Suppressor macrophage (primary cell): ENCODE results near the gene MAEL.

Experiments used
- DNase-seq, 4 experiments: peaks; one replicate each; pipeline ENCODE4 v3.0.0-alpha.2; 2020 to 2022
- total RNA-seq, 17 experiments: gene quantifications; one replicate each; lab custom pipeline; 2026; ENCODE audit warnings: mixed read lengths in 6 of 17, inconsistent platforms in 3 of 17; lab: John Stamatoyannopoulos, UW

Gene MAEL
- 0 to 1.4 (median 0.07) reads per million in 17 experiments for total RNA-seq

DNA sequence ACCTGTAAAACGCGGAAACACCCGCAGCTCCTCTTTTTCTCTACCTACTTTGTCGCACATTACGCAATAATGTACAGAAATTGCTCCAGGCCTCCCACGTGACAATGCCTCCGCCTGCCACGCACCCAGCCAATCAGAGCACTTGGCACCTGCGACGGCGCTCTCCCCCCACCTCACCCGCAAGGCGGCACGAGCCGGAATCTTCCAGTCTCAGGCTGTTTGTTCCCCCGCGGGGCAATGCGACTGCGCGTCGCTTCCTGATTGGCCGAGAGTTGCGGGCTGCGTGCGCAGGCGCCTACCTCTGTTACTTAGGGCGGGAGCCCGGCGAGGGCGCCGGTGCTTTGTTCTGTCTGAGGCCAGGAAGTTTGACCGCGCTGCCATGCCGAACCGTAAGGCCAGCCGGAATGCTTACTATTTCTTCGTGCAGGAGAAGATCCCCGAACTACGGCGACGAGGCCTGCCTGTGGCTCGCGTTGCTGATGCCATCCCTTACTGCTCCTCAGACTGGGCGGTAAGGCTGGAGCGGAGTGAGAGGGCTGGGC lies at the start of gene MAEL:
TSS of gene MAEL (plus strand) at position 307 of the 542 bp plus-strand sequence. CDS start at position 380, 73 bp downstream.
- DNase-seq = no peak

DNA sequence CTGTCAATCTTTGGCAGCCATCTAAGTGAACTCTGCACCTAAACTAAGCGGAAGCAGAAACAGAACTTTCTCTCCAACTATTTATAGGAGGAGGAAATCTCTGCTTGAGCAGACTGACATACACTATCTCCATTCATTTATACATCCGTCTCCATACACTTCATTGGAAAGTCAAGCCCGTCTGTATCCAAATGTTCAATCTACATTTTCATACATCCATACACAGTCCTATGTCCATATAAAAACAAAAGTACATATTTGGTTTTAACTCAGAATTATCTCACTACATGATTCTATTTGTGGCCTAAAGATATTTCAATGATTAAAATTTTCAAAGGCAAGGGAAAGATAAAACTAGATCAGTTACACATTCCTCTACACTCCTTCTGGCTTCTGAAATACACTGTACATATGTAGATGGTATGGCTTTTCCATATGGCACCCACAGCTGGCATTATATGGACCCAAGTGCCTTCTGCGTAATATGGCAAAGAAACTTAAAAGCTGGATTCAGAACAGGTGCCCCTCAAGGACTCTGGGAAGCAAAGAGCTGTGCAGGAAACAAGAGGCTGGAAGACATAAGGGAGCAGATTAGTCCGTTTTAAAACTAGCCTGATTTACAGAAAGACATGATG lies 49.2 kb upstream of the MAEL start:
- DNase-seq = no peak

DNA sequence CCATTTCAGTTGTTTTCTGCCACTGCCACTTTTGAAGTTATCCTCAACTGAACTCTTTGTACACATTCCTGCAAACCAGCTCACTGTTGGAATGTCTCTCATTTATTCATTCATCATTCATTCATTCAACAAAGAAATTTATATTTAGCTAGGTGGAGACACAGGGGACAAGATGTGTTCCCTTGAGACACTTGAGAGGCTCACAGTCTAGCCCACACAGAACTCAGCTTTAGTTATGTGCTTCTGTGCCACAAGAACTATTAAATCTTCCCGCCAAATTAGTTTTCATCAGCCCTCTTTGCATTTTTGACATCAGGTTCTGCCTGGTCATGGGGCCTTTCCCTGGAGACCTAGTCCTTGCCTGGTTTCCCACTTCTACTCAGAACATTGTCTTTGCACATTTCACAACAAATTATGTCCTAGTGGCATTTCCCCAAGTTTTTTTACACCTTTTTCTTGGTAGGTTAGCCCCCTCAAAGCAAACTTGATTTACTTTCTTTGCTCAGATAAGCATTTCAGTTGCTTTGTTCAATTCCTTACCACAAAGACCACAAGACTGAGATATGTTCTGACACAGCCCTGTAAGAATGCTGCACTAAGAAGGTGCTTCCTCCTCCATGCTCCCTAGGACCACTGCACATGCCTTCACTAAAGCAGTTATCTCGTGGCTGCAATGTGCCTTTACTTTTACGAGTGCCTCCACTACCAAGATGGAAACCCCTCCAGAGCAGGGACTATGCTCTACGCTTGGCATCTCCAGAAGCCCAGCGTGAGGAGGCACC lies 44.7 kb upstream of the MAEL start:
- DNase-seq = no peak

DNA sequence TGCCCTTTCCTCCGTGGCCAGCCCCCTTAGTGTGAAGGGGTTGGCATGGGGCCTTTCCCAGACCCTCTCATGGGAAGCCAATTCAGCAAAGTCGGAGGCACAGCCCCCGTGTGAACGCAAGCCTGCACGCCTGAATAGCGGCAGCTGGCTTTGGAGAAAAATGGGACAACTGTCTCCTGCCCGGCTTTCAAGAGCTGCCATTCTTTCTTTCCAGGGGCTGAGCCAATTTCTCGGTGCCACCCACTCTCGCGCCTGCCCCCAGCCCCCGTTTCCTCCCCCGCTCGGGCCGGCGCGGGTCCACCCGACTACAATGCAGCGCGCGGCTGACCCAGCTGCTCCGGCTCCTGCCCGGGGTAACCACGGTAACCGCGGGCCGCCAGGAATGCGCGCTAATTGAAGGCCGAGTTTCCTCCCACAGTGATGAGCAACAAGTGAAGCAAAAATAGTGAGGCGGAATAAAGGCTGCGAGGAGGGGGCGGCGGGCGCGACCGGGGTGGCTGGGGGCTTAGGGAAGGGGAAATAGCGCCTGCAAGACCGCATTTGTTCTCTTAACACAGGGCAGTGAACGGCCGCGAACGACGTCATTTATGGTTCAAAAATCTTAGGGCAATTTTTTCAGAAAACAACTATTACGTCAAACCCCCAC lies 41.6 kb upstream of the MAEL start:
- peak; percentile 37 to 52 (median 42) for DNase-seq

DNA sequence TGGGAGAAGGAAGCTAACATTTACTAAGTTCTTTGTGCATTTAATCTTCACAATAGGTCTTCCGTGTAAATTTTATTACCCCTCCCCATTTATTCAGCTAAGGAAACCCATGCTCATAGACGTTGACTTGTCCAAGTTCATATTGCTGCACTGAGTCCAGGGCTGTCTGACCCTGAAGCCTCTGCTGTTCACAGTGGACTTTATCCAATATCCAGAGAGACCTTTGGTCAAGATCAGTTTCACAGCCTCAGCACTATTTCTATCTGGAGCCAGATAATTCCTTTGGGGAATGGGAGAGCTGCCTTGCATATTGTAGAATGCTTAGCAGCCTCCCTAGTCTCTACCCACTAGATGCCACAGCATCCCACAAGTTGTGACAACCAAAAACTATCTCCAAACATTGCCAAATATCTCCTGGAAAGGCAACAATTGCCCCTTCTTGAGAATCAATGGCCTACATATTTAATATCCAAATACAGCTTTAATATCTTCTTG lies 40.2 kb upstream of the MAEL start:
- DNase-seq = no peak

DNA sequence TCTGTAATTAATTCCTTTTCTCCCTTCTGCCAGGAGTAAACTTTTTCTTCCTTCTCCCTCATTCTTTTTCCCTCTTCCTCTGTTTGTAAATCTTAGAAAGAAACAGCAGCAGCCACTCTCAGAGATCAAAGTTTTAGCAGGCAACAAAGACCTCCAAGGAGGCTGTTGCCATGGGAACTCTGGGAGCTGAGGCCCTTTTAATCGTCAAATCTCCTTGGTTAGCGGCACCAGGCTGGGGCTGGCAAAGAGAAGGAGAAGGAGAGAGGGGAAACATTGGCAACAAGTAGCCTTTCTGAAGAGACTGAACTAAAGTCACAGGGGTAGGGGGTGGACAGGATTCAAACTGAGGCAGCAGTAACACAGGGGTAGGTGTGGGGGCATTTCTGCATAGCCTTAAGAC lies 38.9 kb upstream of the MAEL start:
- no peak for DNase-seq

DNA sequence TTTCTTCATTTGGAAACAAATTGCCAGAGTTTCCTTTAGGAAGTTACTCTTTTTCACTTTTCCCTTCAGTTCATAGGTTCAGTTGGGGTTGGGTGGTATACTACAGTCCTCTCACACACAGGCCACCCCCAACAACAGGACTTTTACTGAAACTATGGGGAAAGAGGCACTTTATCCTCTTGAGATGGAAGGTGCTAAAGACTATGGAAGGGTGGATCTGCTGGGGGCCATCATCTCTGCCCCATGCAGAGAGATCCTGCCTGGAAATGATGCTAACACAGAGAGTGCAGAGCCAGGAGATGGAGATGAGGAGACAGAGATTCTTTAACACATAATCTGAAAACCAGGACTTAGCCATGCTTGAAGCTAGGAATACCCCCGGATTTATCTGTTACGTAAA lies 38.0 kb upstream of the MAEL start:
- DNase-seq = no peak

DNA sequence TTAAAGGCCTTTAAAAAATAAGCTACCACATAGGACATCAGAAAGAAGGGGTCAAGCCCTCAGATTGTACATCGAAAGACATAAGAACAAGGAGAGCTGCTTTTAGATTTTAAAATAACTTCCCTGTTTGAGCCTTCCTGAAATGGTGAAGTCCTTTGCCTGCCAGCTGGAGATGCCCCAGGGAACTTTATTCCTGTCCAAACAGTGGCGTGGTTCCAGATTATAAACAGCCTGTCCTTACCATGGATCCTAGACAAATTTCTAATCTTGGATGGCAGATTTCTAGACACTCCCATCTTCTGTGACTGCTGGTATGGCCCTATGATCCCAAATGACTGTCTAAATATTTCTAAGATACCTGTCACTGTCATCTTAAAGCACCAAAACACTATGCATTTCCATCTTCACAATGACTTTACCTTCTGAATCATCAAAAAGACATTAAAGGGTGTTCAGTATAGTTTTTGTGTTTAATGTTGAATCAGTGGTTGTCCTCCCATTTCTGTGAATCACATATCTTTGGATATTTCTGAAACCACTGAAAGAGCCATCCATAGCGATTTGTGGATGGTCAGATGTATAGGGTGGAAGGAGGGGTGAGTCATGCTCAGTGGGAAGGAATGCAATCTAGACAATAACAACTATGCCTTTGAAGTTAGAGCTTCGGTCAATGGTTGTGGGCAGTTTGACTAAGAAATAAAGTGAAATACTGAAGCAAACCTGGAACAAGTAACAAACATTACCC lies 36.9 kb upstream of the MAEL start:
- no peak for DNase-seq

DNA sequence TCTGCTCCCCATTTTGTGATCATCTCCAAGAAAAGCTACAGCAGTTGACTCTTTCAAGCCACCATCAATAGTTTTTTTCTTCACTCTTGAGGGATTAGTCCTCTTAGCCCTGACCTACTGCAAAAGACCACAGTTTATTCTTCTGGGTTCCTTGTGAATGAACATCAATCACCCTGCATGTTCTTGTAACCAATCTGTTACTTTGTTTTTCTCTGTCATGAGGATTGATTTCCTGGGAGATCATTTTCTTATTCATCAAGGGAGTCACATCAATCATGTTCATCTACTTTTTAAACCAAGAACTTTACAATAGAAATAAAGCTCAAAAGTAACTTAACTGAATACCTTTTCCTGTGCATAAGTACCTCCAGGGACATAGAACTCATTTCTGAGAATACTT lies 35.6 kb upstream of the MAEL start:
- DNase-seq = no peak

DNA sequence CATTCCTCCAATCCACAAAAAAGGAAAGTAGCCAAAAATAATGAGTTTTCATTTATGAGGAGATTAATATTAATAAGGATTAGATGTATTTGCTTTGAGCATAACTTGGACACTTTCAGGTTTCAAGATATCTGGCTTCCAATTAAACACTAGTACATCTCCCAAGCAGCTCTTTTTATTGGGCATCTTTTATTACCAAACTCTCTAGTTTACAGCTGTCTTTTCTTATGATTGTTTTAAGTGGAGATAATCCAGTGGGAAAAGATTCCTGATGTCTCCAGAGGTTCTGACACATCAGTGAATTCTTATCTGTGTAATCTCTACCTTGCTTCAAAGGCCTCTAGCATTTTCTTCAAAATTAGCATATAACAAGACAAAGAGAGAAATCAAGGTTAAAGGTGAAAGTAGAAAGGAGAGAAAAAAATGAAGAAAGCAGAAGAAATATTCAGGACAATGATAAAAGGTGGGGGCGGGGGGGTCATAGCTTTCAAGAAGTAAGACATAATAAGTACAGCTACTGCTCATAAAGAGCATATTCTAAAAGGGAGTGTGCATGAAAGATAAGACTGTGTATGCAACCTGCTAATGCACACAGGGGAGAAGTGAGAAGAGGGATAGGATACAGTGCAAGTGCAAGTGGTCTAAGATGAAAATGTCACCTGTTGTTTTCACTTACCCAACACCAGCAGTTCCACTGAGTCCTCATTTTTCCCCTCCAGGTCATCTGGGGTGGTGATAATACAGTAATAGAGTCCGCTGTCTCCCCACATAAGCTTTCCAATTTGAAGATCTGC lies 32.8 kb upstream of the MAEL start:
- DNase-seq = no peak

DNA sequence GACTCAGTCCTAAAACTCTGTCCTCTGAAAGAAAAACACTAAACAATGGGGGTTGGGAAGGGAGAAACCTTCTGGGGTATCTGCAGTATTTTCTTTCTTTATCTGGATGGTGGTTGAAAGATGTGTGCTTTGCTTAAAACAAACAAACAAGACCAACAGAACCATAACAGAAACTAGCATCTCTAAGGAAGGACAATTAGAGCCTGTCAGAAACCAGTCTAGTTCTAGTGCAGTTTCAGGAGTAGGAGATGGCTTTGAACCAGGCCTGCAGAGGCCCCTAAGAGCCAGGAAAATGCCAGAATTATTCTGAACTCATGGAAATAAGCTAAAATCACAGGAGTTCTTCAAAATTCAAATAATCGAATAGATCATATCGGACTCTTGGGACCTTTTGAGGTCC lies 32.2 kb upstream of the MAEL start:
- no peak for DNase-seq

DNA sequence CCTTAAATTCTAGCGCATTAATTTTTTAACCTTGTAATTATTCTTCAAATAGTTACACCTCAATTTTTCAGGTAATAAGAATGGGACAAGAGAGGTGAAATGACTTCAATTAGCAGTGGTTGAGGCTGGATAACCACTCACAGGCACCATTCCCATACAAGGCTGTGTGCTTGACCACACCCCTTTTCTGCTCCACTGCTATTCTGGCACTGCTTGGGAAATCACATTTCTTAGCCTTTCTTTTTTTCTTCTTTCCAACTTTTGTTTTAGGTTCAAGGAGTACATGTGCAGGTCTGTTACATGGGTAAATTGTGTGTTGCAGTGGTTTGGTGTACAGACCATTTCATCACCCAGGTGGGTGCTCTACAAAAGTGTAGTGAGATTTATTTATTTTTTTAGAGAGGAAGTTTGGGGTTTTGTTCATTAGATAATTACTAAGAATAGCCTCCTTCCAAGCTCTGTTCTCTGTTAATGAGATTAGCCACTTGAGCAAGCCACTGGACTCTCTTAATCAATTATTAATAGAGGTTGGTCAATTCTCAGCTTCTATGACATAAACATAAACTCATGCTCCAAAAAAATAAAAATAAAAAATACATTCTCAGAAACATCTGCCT lies 28.1 kb upstream of the MAEL start:
- DNase-seq = no peak

DNA sequence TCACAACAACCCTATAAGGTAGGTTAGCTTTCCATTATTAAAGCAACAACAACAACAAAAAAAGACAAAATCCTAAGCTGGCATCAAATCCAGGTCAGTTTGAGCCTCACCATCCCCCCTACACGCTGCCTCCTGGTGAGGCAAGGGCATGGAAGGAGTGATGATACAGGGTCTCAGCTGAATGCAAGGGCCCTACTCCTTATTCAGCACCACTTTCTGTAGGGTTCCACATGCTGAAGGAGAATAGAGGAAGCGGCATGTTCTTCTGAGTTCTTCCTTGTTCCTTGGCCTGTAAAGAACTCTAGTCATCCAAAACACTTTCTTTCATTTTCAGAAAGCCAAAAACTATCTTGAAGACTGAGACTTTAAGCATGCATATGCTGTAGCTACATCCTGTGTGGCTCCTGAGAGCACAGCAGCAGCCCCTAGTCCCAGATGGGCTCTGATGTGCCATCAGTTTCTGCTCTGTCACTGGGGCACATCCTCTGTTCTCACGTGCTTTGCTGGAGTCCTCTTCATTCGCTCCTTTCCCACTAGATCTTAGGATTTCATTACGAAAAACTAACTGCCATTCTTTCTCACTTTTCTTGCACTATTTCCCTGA lies 19.9 kb upstream of the MAEL start:
- peak in 2 of 4 experiments; percentile 13 to 18 for DNase-seq

DNA sequence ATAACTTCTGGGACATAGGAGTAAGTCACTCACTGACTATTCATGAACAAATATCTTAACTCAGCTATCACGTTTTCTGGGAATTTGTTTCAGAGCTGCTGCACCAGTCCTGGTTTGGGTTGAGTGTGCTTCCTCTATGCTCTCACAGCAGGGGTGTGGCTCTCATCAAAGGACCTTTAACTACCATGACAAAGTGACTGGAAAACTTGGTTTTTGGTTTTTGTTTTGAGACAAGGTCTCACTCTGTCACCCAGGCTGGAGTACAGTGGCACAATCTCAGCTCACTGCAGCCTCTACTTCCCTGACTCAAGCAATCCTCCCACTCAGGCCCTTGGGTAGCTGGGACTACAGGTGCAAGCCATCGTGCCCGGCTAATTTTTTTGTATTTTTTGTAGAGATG lies 17.8 kb upstream of the MAEL start:
- no peak for DNase-seq

DNA sequence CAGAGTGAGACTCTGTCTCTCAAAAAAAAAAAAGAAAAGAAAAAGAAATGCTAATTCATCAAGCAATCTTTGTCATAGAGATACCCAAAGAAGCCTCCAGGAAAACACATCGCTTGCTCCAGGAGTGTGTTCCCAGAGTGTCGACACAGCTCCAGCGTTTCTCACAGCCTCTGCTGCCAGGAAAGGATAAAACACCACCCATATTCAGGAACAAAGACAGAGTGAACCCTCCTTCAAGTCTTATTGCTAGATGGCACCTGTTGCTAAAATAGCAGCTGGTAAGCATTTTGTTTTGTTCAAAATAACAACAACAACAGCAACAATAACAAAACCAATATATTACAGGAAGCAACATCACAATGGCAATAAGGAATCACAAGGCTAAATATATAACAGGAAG lies 16.9 kb upstream of the MAEL start:
- no peak for DNase-seq

DNA sequence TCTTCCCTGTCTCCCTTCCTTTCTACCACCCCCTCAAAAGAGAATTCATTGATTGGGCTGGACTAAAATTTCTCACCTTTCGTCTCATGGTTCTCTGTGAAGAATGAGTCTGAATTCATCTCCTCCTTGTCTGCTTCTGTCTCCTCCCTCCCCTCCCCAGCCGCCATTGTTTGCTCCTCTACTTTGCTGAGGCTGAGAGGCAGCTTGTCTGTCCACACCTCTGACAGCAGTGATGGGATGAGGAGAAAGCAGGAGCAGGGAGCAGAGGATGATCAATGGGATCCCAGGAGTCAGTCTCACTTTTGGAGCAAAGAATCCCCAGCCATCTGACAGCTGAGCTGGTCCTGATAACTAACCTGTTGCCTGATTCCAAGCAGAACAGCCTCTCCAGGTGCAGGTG lies 16.3 kb upstream of the MAEL start:
- no peak for DNase-seq

DNA sequence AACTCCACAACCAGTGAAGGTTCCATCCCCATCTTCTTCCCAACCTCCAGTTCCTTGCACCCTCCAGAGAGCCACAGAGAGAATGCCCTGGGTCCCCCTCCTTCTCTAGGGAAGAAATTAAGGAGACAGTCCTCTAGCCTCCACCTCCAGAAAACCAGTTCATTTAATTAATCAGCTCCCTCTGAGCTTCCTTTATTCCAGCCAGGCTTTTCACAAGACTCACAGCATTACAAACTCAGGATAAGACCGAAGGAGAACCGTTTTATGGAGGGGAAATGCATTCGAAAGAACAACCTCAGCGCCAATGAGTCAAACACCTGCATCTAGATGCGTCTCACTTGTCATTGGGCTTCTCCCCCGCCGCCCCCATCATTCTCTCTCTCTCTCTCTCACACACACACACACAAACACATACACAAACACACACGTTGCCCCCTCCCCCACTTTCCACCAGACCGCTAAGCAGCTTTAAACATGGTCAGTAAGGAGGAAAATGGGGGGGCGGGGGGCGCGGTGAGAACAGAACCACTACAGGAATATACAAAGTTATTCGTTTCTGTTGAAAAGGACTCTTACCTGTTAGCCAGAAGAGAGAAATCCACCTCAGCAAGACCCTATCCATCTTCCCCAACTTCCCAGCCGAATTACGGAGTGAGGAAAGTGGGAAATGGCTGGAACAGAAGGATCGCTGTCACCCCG lies 14.3 kb upstream of the MAEL start:
- DNase-seq = peak in 3 of 4 experiments; percentile 5 to 26 (median 13)

DNA sequence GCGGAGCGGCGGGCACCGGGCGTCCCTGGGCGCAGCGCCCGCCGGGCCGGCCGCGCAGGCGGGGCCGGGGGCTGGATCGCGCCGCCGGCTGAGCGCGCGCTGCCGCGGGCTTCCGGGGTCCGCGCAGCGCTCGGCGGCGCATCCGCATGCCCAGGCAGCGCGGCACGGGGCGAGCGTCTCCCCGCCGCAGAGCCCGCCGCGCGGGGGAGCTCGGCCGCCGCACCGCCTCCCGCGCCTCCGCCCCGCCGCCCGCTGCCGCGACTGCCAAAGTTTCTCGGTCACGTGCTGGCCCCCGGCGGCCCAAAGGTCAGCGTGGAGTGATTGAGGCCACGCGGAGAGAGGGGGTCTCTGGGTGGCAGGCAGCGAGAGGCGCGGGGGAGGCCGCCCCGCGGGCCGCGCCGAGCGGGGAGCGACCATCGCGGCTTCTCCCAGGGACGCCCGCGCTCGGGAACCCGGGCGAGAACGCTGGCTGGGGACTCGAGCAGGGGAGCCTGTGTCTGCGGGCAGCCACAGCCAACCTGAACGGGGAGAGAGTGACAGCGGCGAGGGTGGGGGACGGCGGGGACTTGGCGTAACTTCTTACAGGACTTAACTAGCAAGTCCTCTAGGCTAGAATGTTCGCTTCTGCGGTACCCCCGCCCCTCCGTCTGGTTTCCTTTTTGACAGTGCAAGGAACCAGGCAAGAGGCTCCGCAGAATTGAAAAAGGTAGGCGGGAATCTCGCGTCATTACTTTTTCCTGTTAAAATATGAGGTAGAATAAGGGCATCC lies 13.5 kb upstream of the MAEL start, which contains the start of gene ILDR2:
TSS of gene ILDR2 (minus strand) at position 180 of the 769 bp plus-strand sequence. CDS start 272 bp downstream, outside the sequence.
- peak; percentile 40 to 76 (median 56) for DNase-seq

DNA sequence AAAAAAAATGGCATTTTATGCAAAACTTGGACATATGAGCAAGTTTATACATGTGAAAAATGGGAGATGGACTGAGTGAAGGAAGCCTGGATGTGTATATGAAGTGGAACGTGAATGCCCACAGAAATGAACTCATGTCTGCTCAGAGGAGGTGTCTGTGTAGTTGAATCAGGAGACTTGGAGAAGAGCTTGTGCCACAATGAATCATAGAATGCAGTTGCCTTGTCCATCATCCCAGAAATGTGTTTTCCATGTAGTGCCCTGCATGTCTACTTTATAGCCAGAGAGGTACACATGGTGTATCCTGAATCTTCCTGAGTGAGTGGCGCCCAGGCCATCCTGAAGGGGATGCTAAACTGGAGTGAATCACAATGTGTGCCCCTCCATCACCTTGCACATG lies 11.1 kb upstream of the MAEL start:
- no peak for DNase-seq
